Loucy (cell line): ENCODE data around the gene HSD17B12.

Experiments used
- H2AFZ ChIP-seq: fragments of 200-600 bp; sonication (generic); 2 replicates; pipeline ENCODE4 v1.6.0; 2016; ENCODE audit warnings: antibody characterized with exemption, mild to moderate bottlenecking, low read length, moderate library complexity
- H3F3A ChIP-seq: fragments of 200-600 bp; 2 replicates; pipeline ENCODE4 v1.6.0; 2016; ENCODE audit warnings: antibody characterized with exemption, low read depth, mild to moderate bottlenecking
- H3K27me3 ChIP-seq: fragments of 200-600 bp; sonication (generic); 2 replicates; pipeline ENCODE4 v1.6.1; 2014; ENCODE audit warnings: low read length, mild to moderate bottlenecking; ENCODE audit not compliant: insufficient read depth, poor library complexity, severe bottlenecking
- H3K36me3 ChIP-seq: fragments of 200-600 bp; sonication (generic); 2 replicates; pipeline ENCODE4 v1.6.1; 2016; ENCODE audit warnings: low read length; ENCODE audit not compliant: insufficient read depth
- H3K4me1 ChIP-seq: fragments of 200-600 bp; sonication (generic); 2 replicates; pipeline ENCODE4 v1.5.1; 2014; ENCODE audit warnings: low read length, mild to moderate bottlenecking; ENCODE audit not compliant: insufficient read depth, poor library complexity, severe bottlenecking
- H3K4me2 ChIP-seq: fragments of 200-600 bp; sonication (generic); 2 replicates; pipeline ENCODE4 v1.6.0; 2014; ENCODE audit warnings: antibody characterized with exemption, low read length, low read depth, mild to moderate bottlenecking; ENCODE audit not compliant: poor library complexity, severe bottlenecking
- H3K4me3 ChIP-seq: fragments of 200-600 bp; sonication (generic); 2 replicates; pipeline ENCODE4 v1.5.1; 2014; ENCODE audit warnings: low read length, mild to moderate bottlenecking, mixed read lengths; ENCODE audit not compliant: poor library complexity, severe bottlenecking
- H3K79me2 ChIP-seq: fragments of 200-600 bp; sonication (generic); 2 replicates; pipeline ENCODE4 v1.6.1; 2014; ENCODE audit warnings: low read length; ENCODE audit not compliant: insufficient read depth
- H3K9ac ChIP-seq: fragments of 200-600 bp; sonication (generic); 2 replicates; pipeline ENCODE4 v1.6.0; 2014; ENCODE audit warnings: mild to moderate bottlenecking, low read depth, low read length, moderate library complexity; ENCODE audit not compliant: poor library complexity, severe bottlenecking
- H3K9me2 ChIP-seq: fragments of 200-600 bp; sonication (generic); replicated peaks from 2 replicates; pipeline ENCODE4 v1.6.1; 2016; ENCODE audit warnings: low read depth, low read length, mixed read lengths
- H3K9me3 ChIP-seq: fragments of 200-600 bp; sonication (generic); 2 replicates; pipeline ENCODE4 v1.6.1; 2014; ENCODE audit warnings: mild to moderate bottlenecking, antibody characterized with exemption, low read length, low read depth; ENCODE audit not compliant: insufficient read depth
- H4K20me1 ChIP-seq: fragments of 200-600 bp; sonication (generic); 2 replicates; pipeline ENCODE4 v1.6.0; 2014; ENCODE audit warnings: antibody characterized with exemption, low read length, mild to moderate bottlenecking; ENCODE audit not compliant: insufficient read depth, poor library complexity, severe bottlenecking
- EZH2phosphoT487 ChIP-seq: fragments of 200-600 bp; IDR thresholded peaks from 2 replicates; pipeline ENCODE4 v1.6.1; 2018; ENCODE audit warnings: antibody characterized with exemption, mild to moderate bottlenecking, moderate library complexity, borderline replicate concordance
- TF ChIP-seq, protein P1 (sequence below): fragments of 200-600 bp; sonication (generic); conservative IDR thresholded peaks from 2 replicates; pipeline ENCODE4 v1.5.1; 2014; ENCODE audit warnings: mild to moderate bottlenecking, antibody characterized with exemption, low read length

The HSD17B12 gene

GRCh38 chr11:43747130-43747802, 66.7 kb downstream of the HSD17B12 start:
- Histone ChIP-seq H3K4me2 (no peak overlapping the region), H3K9me2 (no peaks in the 10 kb centered on the region), H3K79me2 (no peaks in the 10 kb centered on the region), H3K27me3 (no peaks in the 10 kb centered on the region), H3K4me1 (no peaks in the 10 kb centered on the region), H3K9ac (no peak overlapping the region), H3K9me3 (peaks cover 3% of the 10 kb centered on the region; the same call in 1 of the 2 replicates), H3K36me3 (no peaks in the 10 kb centered on the region; the same call in none of the 2 replicates), H4K20me1 (no peaks in the 10 kb centered on the region), H2AFZ (no peak overlapping the region), H3K4me3 (no peak overlapping the region), H3F3A (no peaks in the 10 kb centered on the region)
- TF ChIP-seq, protein P1, sequence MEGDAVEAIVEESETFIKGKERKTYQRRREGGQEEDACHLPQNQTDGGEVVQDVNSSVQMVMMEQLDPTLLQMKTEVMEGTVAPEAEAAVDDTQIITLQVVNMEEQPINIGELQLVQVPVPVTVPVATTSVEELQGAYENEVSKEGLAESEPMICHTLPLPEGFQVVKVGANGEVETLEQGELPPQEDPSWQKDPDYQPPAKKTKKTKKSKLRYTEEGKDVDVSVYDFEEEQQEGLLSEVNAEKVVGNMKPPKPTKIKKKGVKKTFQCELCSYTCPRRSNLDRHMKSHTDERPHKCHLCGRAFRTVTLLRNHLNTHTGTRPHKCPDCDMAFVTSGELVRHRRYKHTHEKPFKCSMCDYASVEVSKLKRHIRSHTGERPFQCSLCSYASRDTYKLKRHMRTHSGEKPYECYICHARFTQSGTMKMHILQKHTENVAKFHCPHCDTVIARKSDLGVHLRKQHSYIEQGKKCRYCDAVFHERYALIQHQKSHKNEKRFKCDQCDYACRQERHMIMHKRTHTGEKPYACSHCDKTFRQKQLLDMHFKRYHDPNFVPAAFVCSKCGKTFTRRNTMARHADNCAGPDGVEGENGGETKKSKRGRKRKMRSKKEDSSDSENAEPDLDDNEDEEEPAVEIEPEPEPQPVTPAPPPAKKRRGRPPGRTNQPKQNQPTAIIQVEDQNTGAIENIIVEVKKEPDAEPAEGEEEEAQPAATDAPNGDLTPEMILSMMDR = no peak
- TF ChIP-seq EZH2phosphoT487 = no peak

- Histone ChIP-seq H3K4me2 (no peak overlapping the region), H3K79me2 (no peaks in the 10 kb centered on the region), H4K20me1 (no peaks in the 10 kb centered on the region), H3K9me3 (peaks cover 3% of the 10 kb centered on the region; the same call in 1 of the 2 replicates), H3K36me3 (no peaks in the 10 kb centered on the region; the same call in none of the 2 replicates), H3F3A (no peaks in the 10 kb centered on the region), H3K4me3 (no peak overlapping the region), H3K9me2 (no peaks in the 10 kb centered on the region), H3K4me1 (no peaks in the 10 kb centered on the region), H3K27me3 (no peaks in the 10 kb centered on the region), H2AFZ (no peak overlapping the region), H3K9ac (no peak overlapping the region)
- no peak for TF ChIP-seq EZH2phosphoT487
- TF ChIP-seq, protein P1 = no peak
Measured at GRCh38 chr11:43748095-43748494, 67.6 kb downstream of the HSD17B12 start.

DNA sequence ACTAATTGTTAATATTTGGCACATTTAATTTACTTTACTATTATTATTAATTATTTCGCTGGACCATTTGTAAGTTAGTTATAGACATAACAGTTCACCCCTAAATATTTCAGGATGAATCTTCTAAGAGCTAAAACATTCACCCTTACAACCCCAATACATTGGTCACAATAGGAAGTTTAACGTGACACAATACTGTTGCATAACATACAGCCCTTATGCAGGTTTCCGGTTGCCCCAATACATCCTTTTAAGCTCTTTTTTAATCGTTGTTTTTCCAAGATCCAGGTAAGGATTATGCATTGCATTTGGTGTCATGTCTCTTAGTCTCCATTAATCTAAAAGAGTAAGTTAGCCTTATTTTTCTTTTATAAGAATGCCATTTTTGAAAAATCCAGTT, 71.2 kb downstream of the HSD17B12 start:
- H3K9ac ChIP-seq = no peak overlapping the region
- H3K9me2 ChIP-seq = no peaks in the 10 kb centered on the region
- no peaks in the 10 kb centered on the region for H4K20me1 ChIP-seq

More for the DNA sequence above, 71.2 kb downstream of the HSD17B12 start:
- TF ChIP-seq EZH2phosphoT487 = no peak
- TF ChIP-seq, protein P1 = no peak
- Histone ChIP-seq H3K27me3 (no peaks in the 10 kb centered on the region), H3K4me1 (no peaks in the 10 kb centered on the region), H3K79me2 (no peaks in the 10 kb centered on the region), H3K4me2 (no peak overlapping the region), H3K4me3 (no peak overlapping the region), H3K36me3 (peaks cover 11% of the 10 kb centered on the region; the same call in 1 of the 2 replicates), H2AFZ (no peak overlapping the region), H3F3A (no peaks in the 10 kb centered on the region), H3K9me3 (no peaks in the 10 kb centered on the region)
